GM18519 (cell line): Measurements from ENCODE around the gene NRIP3.

Experiments
- ATAC-seq: cut with Tn5 transposase; IDR thresholded peaks from one replicate; pipeline ENCODE4 v1.9.1; 2021; ENCODE audit warnings: mild to moderate bottlenecking, moderate library complexity; ENCODE audit not compliant: unreplicated experiment, low FRiP score

The NRIP3 gene

GRCh38 chr11:9003573-9004182 is at the start of gene NRIP3:
NRIP3 (minus strand) TSS chr11:9004001; CDS start chr11:9003935, 66 bp downstream.
- ATAC-seq = no peak

DNA sequence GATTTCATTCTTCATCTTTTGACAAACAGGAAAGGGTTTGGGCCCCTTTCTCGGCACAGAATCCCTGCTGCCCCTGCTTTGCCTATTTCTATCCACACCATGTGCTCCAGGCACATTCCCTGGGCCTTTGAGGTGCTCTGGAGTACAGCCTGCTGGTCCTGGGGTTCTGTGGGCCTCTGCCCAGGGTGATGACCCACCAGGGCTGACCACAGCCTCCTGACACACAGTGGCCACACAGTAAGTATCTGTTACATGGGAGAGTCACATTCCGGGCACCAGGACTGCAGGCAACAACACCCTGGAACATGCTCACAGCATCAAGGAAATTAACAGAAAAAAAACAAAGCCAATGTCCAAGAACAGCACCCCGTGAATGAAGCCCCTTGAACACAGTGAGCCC is 48.5 kb upstream of the NRIP3 start:
- no peak for ATAC-seq

DNA sequence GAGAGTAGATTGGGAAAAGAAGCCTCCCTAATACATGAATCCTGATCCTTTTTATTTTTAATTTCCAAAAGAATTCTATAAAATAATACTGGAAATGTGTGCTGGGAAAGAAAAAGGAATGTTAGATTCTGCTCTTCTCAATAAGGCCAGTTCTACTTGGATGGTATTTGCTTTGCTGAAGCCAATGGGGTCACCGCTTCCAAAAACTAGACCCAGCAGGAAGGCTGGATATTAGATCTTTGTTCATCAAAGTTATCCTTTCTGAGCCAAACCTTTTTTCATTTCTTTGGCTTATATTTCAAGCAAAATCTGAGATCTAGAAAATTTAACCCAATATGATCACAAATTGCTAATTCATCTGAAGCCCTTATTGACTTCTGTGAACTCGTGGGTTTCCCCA is 46.2 kb upstream of the NRIP3 start:
- ATAC-seq = no peak

GRCh38 chr11:9047964-9048523 is 44.2 kb upstream of the NRIP3 start:
- no peak for ATAC-seq

DNA sequence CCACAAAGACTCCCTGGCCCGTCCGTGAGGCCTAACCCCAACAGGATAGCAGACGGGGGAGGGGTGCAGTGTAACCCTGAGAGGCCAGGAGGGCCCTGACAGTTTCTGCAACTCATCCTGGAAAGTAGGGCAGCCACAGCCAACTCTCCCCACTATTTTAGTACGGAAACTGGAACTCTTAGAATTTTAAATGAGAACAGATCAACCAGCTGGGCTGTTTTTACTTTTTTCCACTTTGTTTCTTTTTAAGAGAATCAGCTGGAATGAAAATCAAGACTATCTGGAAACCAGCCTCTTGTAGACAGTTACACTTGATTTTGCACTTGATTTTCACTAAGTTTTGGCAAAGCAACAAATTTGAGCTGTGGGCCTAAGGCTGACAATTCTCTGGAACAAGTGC is 42.7 kb upstream of the NRIP3 start:
- no peak for ATAC-seq

DNA sequence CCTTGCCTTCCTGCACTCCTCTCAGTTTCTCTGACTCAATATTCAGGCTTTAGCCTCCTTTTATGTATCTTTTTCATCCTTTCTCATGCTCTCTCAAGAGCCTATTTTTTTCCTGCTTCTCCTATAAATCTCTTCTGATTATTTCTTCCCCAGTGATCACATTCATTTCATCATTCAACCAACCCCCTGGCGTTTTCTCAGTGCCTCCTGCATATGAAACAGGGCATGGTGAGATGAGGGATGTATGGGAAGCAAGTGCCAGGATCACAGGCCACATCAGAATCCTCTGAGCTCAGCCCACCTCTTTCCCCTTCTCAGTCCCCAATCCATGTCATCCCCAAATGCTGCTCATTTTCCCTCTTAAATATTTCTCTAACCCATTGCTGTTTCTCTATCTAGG is 38.7 kb upstream of the NRIP3 start:
- ATAC-seq = no peak

DNA sequence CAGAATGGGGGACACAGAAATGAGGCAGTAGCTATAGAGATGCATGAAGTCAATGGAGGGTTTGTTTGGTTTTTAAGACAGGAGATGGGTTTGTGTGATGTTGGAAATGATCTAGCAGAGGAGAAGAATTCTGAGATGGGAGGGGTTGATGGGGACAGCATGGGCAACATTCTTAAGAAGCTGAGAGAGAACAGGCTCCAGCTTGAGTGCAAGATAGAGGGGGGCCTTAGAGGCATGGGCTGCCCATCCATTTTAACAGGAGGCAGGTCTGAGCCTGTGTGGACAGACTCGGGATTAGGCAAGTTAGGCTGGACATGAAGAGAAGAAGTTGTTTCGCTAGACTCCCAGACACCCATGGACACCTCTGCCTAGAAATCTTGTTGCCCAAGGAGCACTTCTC is 37.9 kb upstream of the NRIP3 start:
- no peak for ATAC-seq

DNA sequence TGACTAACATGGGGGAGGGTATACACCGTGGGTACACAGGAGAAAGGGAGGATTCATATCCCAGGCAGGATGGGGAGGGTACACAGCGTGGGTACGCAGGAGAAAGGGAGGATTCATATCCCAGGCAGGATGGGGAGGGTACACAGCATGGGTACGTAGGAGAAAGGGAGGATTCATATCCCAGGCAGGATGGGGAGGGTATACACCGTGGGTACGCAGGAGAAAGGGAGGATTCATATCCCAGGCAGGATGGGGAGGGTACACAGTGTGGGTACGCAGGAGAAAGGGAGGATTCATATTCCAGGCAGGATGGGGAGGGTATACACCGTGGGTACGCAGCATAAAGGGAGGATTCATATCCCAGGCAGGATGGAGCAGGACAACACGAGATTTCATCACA is 36.6 kb upstream of the NRIP3 start:
- no peak for ATAC-seq

DNA sequence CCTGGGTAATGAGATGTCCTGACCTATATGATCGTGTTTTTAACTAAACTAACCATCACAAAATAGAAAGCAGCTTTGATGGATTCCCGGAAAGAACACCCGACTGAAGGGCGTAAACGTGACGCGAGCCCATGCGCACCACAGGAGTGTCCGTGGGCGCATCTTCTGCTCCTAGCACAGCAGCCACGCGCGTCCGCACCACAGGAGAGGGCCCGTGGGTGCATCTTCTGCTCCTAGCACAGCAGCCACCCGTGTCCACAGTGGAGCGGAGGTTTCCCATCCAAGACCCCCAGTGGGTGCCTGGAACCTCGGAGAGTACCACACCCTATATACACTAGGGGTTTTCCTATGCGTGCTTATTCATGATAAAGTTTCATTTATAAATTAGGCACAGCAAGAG is 36.1 kb upstream of the NRIP3 start:
- ATAC-seq = no peak

DNA sequence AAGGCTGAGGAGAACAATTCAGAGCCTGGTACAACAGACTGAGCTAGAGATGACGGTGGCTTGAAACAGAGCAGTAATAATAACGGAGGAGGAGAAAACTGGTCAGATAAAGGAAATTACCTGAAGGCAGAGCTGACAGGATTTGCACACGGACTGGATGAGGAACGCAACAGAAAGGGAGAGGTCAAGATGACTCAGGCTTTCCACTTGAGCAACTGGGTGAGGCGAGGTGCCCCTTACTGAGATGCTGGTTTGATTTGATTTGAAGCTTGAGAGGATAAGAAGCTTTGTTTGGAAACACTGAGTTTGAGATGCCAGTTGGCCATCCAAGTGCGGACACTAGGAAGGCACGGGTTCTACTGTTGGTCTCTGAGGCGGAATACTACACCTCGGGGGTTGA is 35.4 kb upstream of the NRIP3 start:
- ATAC-seq = no peak

DNA sequence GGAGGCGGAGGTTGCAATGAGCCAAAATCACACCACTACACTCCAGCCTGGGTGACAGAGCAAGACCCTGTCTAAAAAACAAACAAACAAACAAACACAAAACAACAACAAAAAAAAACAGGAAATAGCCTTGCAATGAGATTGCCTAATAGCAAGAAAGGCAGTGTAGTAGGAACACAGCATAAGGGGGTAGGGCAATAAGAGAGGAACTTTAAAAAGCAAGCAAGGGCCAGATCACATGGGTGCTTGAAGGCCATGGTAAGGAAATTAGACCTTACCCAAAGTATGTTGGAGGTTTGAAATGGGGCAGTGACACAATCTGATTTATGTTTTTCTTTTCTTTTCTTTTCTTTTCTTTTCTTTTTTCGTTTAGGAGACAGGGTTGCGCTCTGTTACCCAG is 34.7 kb upstream of the NRIP3 start:
- no peak for ATAC-seq

DNA sequence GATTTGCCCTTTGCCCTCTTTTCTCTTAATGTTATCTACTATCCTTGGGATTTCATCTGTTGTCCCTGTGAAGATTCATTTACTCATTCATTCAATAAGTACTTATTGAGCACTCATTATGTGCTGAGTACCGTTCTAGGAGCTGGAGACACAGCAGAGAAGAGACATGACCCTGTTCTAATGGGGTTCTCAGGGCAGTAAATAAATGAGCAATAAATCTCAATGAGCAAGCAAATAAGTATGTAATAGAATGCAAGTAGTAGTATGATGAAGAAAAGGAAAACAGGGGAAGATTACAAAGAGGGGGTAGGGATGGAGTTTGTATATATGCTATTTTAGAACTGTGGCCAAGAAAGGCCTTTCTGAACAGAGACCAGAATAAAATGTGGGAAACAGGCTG is 34.2 kb upstream of the NRIP3 start:
- no peak for ATAC-seq

DNA sequence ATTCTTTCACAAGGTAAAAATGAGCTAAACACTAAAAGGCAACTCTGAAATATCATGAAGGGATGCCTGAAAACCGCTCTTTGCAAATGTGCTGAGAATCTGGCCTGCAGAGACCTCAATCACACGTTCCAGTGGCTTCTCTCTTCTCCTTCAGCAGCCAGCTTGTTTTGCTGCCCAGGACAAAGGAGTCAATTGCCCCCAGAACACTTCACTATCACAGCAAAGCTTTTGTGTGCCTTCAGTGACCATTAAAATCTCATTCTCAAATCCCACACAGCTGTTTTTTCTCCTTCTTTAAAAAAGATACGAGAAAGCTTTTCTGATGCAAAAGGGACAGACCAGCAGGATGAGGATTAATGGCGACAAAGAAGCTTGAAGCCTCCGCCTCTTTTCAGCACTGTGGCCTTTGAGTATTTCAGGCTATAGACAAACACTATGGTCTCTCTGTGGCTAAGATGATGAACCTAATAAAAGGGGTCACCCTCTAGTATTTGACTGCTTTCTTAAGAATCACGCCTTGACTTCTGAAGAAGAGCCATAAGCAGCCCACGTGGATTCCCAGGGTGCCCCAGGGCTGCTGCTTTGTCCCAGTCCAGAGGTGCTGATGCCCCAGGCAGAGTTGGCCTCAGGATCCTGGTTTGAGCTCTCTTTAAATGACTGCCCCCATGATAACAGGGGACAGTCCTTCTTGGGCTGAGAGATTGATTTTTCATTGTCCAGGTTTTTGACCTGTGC is 33.4 kb upstream of the NRIP3 start:
- no peak for ATAC-seq

DNA sequence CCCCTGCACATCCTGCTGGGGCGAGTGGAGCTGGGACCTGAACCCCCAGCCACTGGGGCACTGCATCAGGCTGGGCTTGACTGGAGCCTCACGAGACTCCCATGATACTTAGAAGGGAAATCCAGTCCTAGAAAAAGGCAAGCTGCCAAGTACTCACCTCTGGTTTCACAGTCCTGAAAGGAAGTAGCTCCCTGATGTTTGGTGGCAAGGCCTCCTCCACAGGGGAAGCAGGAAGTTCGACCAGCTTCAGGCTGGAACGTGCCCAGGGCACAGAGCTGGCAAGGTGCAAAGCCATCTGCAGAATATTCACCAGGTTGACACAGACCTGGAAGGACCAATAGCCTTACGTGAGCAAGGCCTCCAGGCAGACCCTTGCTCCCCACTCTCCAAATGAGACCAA is 26.8 kb upstream of the NRIP3 start:
- no peak for ATAC-seq

DNA sequence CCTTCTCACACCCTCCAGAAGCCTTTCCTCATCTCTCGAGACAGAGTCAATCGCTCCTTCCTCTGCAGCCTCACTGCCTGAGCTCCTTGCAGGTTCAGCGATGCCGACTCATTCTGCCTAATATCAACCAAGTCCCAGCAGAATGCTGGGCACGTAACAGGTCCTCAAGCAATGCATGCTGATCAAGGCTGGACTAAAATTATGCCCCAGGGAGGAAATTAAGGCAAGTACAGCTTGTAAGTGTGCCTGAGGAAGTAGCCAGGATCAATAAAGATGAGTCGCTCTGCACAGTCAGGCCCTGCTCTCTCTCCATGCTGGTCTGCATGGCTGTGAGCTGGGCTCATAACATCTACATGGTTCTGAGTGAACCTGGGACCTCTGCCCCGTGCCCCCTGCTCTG is 25.6 kb upstream of the NRIP3 start:
- no peak for ATAC-seq

DNA sequence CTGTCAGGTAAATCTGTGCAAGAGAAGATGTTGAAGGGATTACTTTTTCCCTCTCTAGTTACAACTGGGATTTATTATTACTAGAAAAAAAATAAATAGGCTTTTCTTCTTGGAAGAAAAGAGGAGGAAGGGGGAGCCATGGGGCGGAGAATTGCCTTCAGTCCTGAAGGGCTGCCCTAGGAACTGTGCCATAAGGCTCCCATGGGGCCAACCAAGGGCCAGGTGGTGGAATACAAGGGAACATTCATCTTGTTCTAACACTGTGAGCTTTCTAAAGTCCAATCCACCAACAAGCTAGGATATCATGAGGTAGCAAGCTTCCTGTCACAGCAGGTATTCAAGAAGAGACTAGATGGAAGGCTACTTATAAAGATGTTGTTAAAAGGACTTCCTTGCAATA is 24.8 kb upstream of the NRIP3 start:
- ATAC-seq = no peak

GRCh38 chr11:9025101-9025850 is 21.5 kb upstream of the NRIP3 start:
- no peak for ATAC-seq

DNA sequence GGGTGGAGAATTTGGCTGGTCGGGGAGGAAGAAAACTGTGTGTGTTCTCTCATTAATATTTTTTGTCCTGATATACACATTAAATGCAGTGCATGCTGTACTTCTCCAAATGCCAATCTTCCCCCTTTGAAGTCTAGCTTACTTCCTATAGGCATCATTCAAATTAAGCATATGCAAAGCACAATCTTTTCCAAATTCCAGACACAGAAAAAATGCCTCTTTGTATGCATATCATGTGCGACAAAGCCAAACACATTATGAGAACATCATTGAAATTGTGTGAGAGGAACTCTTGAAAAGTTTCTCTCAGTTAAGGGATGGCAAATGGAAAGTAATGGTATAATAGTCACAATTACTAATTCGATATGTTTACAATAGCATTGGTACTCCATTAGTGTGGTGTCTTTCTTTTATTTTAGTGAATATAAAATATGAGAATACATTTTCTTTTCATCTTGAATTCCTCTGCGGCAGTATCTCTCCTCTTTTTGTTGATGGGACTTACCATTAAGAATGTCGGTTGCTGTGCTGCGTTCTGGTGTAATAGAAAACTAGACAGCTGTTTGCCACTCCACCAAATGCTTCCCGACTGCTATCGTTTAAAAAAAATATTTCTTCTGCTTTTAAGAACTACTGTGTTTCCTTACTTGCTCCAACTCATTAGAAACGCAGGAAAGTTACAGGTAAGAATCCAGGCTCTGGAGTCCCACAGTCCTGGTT is 19.3 kb upstream of the NRIP3 start:
- no peak for ATAC-seq

DNA sequence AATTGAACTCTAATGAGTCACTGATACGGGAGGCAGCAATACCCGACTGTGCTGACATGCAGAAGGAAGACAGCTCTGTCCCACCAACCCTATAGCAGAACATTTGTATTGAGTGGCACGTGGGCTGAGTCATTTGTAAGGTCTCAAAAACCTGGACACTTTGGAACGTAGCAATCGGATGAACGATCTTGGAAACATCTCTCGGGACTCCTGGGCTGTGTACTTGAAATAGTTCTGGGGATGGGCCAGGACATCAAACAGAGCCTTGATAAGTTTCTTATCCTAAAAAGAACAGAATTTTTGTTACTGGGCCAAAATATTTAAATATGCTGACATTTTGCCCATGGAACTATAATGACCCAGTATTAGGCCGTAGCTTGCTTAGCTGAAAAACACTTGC is 17.1 kb upstream of the NRIP3 start:
- ATAC-seq = no peak

DNA sequence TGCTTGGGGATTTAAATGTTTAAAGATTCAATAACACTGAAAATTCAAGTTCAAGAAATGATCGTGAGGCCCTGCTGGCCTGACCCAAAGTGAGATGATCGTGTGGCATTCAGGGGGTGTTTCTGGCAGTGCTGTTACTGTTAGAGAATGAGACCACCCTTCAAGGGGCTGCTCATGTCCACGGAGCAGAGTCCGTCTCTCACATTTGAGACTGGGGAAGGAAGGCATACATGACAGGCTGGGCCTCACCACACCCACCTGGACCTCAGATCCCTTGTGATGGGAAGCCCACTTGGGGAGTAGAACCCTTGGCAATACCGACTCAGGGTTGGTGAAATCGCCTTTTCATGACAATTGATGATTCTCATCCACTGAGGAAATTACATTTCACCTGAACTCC is 16.1 kb upstream of the NRIP3 start:
- no peak for ATAC-seq

GRCh38 chr11:9017773-9018172 is 14.0 kb upstream of the NRIP3 start:
- no peak for ATAC-seq
